CD14-positive monocyte (primary cell): Measurements from ENCODE around the gene NFYC. TPM values are rescaled to one million over a fixed set of nuclear protein-coding genes. Genes with fewer than 3 reads are reported as not detected.
A peak's percentile ranks its signal among the peaks of the same experiment; 100 is the strongest.

Source experiments
- DNase-seq, 3 donors: peaks; one replicate each; pipeline ENCODE4 v3.0.0-alpha.2; 2011 to 2022
- H2AFZ ChIP-seq: 2 replicates; pipeline ENCODE4 v1.6.0; 2012; ENCODE audit warnings: mild to moderate bottlenecking, low read depth, low read length, inconsistent platforms; ENCODE audit not compliant: insufficient read depth, poor library complexity, severe bottlenecking
- H3K27ac ChIP-seq, 2 donors: 1 replicate in 1 of 2; 2 replicates in 1 of 2; pipeline ENCODE4 v1.5.1; 2012 to 2013; ENCODE audit warnings: low read length in 2 of 2, control low read depth in 1 of 2, inconsistent platforms in 1 of 2, low read depth in 1 of 2, mild to moderate bottlenecking in 1 of 2
- H3K27me3 ChIP-seq, 2 donors: one replicate each; pipeline versions ENCODE4 v1.6.0 to v1.6.1; 2011 to 2013; ENCODE audit warnings: low read length in 2 of 2; ENCODE audit not compliant: control insufficient read depth in 2 of 2, insufficient read depth in 2 of 2
- H3K36me3 ChIP-seq, 2 donors: replicated peaks in 1 of 2; 1 replicate in 1 of 2; 2 replicates in 1 of 2; pipeline versions ENCODE4 v1.5.1 to v1.6.1; 2012 to 2013; ENCODE audit warnings: low read length in 2 of 2, control low read depth in 1 of 2, inconsistent platforms in 1 of 2, mild to moderate bottlenecking in 1 of 2; ENCODE audit not compliant: insufficient read depth in 2 of 2, control insufficient read depth in 1 of 2
- H3K4me1 ChIP-seq, 2 donors: 1 replicate in 1 of 2; 2 replicates in 1 of 2; pipeline versions ENCODE4 v1.5.1 to v1.6.1; 2012 to 2013; ENCODE audit warnings: low read length in 2 of 2, control low read depth in 1 of 2, inconsistent platforms in 1 of 2, mild to moderate bottlenecking in 1 of 2, moderate library complexity in 1 of 2; ENCODE audit not compliant: insufficient read depth in 2 of 2, control insufficient read depth in 1 of 2
- H3K4me2 ChIP-seq: replicated peaks from 2 replicates; pipeline ENCODE3; 2012; ENCODE audit warnings: low read length, moderate library complexity, mild to moderate bottlenecking; ENCODE audit not compliant: poor library complexity, severe bottlenecking; ENCODE audit errors: extremely low read depth
- H3K4me3 ChIP-seq, 3 experiments: fragments of 200-600 bp in 1 of 3; sonication (generic) in 1 of 3; replicated peaks in 1 of 3; 1 replicate in 2 of 3; 2 replicates in 1 of 3; pipeline ENCODE4 v1.5.1; 2011 to 2013; ENCODE audit warnings: low read length in 3 of 3, mild to moderate bottlenecking in 3 of 3, control low read depth in 2 of 3, low read depth in 2 of 3, inconsistent platforms in 1 of 3, moderate library complexity in 1 of 3
- H3K79me2 ChIP-seq: 2 replicates; pipeline ENCODE4 v1.6.0; 2012; ENCODE audit warnings: mild to moderate bottlenecking, control low read depth, inconsistent platforms, low read length, moderate library complexity; ENCODE audit not compliant: insufficient read depth
- H3K9ac ChIP-seq: 2 replicates; pipeline ENCODE4 v1.6.0; 2017; ENCODE audit warnings: low read length, mild to moderate bottlenecking; ENCODE audit not compliant: insufficient read depth, poor library complexity, severe bottlenecking
- H3K9me3 ChIP-seq, 2 donors: replicated peaks in 1 of 2; 1 replicate in 1 of 2; 2 replicates in 1 of 2; pipeline versions ENCODE4 v1.5.1 to v1.6.1; 2012 to 2013; ENCODE audit warnings: low read length in 2 of 2, control low read depth in 1 of 2; ENCODE audit not compliant: control insufficient read depth in 1 of 2, insufficient read depth in 1 of 2
- H4K20me1 ChIP-seq: 2 replicates; pipeline ENCODE4 v1.6.0; 2012; ENCODE audit warnings: mild to moderate bottlenecking, low read length, control low read depth, moderate library complexity; ENCODE audit not compliant: insufficient read depth
- H3K27ac Mint-ChIP-seq, 7 donors: one replicate each; pipeline ENCODE4 v1.8.0; 2020; ENCODE audit warnings: mild to moderate bottlenecking in 7 of 7, mixed read lengths in 7 of 7, moderate library complexity in 6 of 7, inconsistent platforms in 2 of 7
- H3K27me3 Mint-ChIP-seq, 3 donors: one replicate each; pipeline ENCODE4 v1.8.0; 2021 to 2022; ENCODE audit warnings: low read depth in 3 of 3, mild to moderate bottlenecking in 3 of 3, mixed read lengths in 3 of 3, moderate library complexity in 3 of 3, inconsistent platforms in 1 of 3
- H3K36me3 Mint-ChIP-seq, 2 donors: one replicate each; pipeline ENCODE4 v1.8.0; 2020; ENCODE audit warnings: mixed read lengths in 2 of 2, inconsistent platforms in 1 of 2, mild to moderate bottlenecking in 1 of 2
- H3K4me1 Mint-ChIP-seq: one replicate; pipeline ENCODE4 v1.8.0; 2020; ENCODE audit warnings: mild to moderate bottlenecking, mixed read lengths
- H3K4me3 Mint-ChIP-seq, 2 donors: one replicate each; pipeline ENCODE4 v1.8.0; 2020; ENCODE audit warnings: mild to moderate bottlenecking in 2 of 2, mixed read lengths in 2 of 2, moderate library complexity in 1 of 2
- H3K9me3 Mint-ChIP-seq, 7 donors: one replicate each; pipeline ENCODE4 v1.8.0; 2020 to 2022; ENCODE audit warnings: mixed read lengths in 7 of 7, mild to moderate bottlenecking in 6 of 7, moderate library complexity in 6 of 7, inconsistent platforms in 2 of 7
- WGBS: methylation state at CpG from one replicate; pipeline ENCODE4 v1.1.5; 2013; ENCODE audit warnings: missing lambda C conversion rate; ENCODE audit not compliant: insufficient coverage; 5-methylcytosine and 5-hydroxymethylcytosine counted together
- intact Hi-C, 2 donors: fragments of 100-400 bp; cut with micrococcal nuclease; formaldehyde crosslinking; loops; one replicate each; pipeline versions ENCODE4 v1.15.0 to v1.15.1; 2023
- polyA plus RNA-seq, 3 donors: library from polyadenylated mRNA; depleted of rRNA in 1 of 3; unstranded in 2 of 3; stranded (reverse) in 1 of 3; fragments of 300-500 nt in 2 of 3; fragments of >200 nt in 1 of 3; fragmentation: Illumina TruSeq in 2 of 3; gene quantifications; 1 replicate in 2 of 3; 2 replicates in 1 of 3; pipeline ENCODE4 v1.2.3, GENCODE V29; 2012 to 2021
- TF ChIP-seq, protein P1 (sequence below): fragments of 200-600 bp; IDR thresholded peaks from one replicate; pipeline ENCODE4 v1.8.0; 2022; ENCODE audit warnings: antibody characterized with exemption, mild to moderate bottlenecking

NFYC gene
- polyA plus RNA-seq, 3 donors: 61.2 to 142 (median 68.2) TPM

- Histone ChIP-seq H4K20me1 (peaks cover 58% of the 10 kb centered on the region), H3K4me3 (no peak overlapping the region), H3K79me2 (no peaks in the 10 kb centered on the region), H3K4me1 (no peaks in the 10 kb centered on the region), H3K27me3 (no peaks in the 10 kb centered on the region), H3K9ac (no peak overlapping the region), H3K27ac (no peak overlapping the region), H2AFZ (no peak overlapping the region), H3K36me3 (peaks cover 92 to 100% of the 10 kb centered on the region in 2 donors), H3K9me3 (no peaks in the 10 kb centered on the region), H3K4me2 (no peak overlapping the region)
- no peak for DNase-seq
- no peaks in the 10 kb centered on the region for H3K9me3 Mint-ChIP-seq
- H3K36me3 Mint-ChIP-seq: peaks cover 86 to 92% of the 10 kb centered on the region in 2 donors
- peaks cover 0 to 2% (median 0%) of the 10 kb centered on the region in 3 donors for H3K27me3 Mint-ChIP-seq
- no peaks in the 10 kb centered on the region for H3K4me1 Mint-ChIP-seq
- TF ChIP-seq, protein P1, sequence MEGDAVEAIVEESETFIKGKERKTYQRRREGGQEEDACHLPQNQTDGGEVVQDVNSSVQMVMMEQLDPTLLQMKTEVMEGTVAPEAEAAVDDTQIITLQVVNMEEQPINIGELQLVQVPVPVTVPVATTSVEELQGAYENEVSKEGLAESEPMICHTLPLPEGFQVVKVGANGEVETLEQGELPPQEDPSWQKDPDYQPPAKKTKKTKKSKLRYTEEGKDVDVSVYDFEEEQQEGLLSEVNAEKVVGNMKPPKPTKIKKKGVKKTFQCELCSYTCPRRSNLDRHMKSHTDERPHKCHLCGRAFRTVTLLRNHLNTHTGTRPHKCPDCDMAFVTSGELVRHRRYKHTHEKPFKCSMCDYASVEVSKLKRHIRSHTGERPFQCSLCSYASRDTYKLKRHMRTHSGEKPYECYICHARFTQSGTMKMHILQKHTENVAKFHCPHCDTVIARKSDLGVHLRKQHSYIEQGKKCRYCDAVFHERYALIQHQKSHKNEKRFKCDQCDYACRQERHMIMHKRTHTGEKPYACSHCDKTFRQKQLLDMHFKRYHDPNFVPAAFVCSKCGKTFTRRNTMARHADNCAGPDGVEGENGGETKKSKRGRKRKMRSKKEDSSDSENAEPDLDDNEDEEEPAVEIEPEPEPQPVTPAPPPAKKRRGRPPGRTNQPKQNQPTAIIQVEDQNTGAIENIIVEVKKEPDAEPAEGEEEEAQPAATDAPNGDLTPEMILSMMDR: no peak
- peak overlapping the region in 2 of 7 donors; percentile 16 to 46 for H3K27ac Mint-ChIP-seq
- 100% methylated on average over 6 of the region's 7 CpGs for WGBS
- intact Hi-C loops: no loop called here
- no peak overlapping the region for H3K4me3 Mint-ChIP-seq
These were observed 66.5 kb downstream of the NFYC start for GRCh38 chr1:40758004-40758403.

DNA sequence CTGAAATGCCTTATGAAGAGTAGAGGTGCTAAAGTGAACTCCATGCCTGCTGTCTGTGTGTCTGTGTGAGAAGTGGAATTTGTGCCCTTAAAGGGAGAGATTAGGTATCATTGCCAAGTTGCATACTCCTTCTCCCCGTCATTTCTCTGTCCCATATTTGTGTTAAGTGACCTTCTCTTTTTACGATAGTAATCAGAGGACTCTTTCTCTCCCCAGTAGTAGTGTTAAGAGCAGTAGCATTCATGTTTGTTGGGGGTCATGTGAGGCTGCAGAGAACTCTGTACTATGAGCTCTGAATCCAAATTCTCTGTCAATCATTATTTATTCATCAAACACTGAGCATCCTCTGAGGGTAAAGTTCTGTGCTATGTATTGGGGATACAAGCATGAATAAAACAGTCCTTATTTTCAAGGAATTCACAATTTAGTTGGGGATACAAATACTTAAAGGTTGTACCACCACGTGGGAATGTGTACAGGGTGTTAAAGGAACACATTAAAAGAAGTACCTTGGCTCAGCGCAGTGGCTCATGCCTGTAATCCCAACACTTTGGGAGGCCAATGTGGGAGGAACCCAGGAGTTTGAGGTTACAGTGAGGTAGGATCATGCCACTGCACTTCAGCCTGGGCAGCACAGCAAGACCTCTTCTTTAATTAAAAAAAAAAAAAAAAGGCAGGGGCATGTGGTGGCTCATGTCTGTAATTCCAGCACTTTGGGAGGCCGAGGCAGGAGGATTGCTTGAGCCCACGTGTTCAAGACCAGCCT is 67.3 kb downstream of the NFYC start:
- Histone ChIP-seq H3K36me3 (peaks cover 88 to 98% of the 10 kb centered on the region in 2 donors), H3K9me3 (no peaks in the 10 kb centered on the region), H3K79me2 (no peaks in the 10 kb centered on the region), H3K27me3 (no peaks in the 10 kb centered on the region), H3K4me2 (no peak overlapping the region), H2AFZ (no peak overlapping the region), H3K4me1 (no peaks in the 10 kb centered on the region), H3K4me3 (no peak overlapping the region), H3K27ac (no peak overlapping the region), H3K9ac (no peak overlapping the region), H4K20me1 (peaks cover 57% of the 10 kb centered on the region)
- WGBS: 100% methylated on average over 3 of the region's 6 CpGs
- Mint-ChIP-seq H3K4me1 (no peaks in the 10 kb centered on the region), H3K36me3 (peaks cover 83 to 90% of the 10 kb centered on the region in 2 donors), H3K4me3 (no peak overlapping the region), H3K27me3 (peaks cover 0 to 2% (median 0%) of the 10 kb centered on the region in 3 donors), H3K9me3 (no peaks in the 10 kb centered on the region), H3K27ac (peak overlapping the region in 1 of 7 donors; percentile 46)
- TF ChIP-seq, protein P1: no peak
- no peak for DNase-seq
- intact Hi-C loops: no loop called here
